ENCODE data around the gene CFL2.
A peak's percentile ranks its signal among the peaks of the same experiment; 100 is the strongest.
"Not testable (repeated sequence)": the region's sequence is repeated elsewhere in the genome, so short reads cannot be mapped to it uniquely, and the experiment has no call there.

The CFL2 gene

GRCh38 chr14:34714320-34715126 is at the start of gene CFL2:
CFL2 (minus strand) TSS chr14:34714593; CDS start chr14:34714540, 53 bp downstream.
- peak; percentile 80 for DNase-seq

GRCh38 chr14:34755215-34755614 is 40.8 kb upstream of the CFL2 start:
- DNase-seq: no peak

GRCh38 chr14:34754687-34755086 is 40.3 kb upstream of the CFL2 start:
- DNase-seq: no peak

- DNase-seq: no peak
These were observed 36.3 kb upstream of the CFL2 start for GRCh38 chr14:34750670-34751069.

- no peak for DNase-seq
These were observed 35.8 kb upstream of the CFL2 start for GRCh38 chr14:34750233-34750632.

- DNase-seq: no peak
These were observed 35.0 kb upstream of the CFL2 start for GRCh38 chr14:34749408-34749807.

- DNase-seq: no peak
These were observed 28.1 kb upstream of the CFL2 start for GRCh38 chr14:34742270-34743115.

GRCh38 chr14:34741840-34742239 is 27.4 kb upstream of the CFL2 start:
- DNase-seq: no peak

GRCh38 chr14:34740139-34740538 is 25.7 kb upstream of the CFL2 start:
- DNase-seq: not testable (repeated sequence)

GRCh38 chr14:34737079-34737478 is 22.7 kb upstream of the CFL2 start:
- not testable (repeated sequence) for DNase-seq

GRCh38 chr14:34733245-34733644 is 18.9 kb upstream of the CFL2 start:
- no peak for DNase-seq

GRCh38 chr14:34732802-34733201 is 18.4 kb upstream of the CFL2 start:
- DNase-seq: no peak

- DNase-seq: no peak
These were observed 9.5 kb upstream of the CFL2 start for GRCh38 chr14:34723867-34724266.

- peak; percentile 77 for DNase-seq
These were observed 8.5 kb upstream of the CFL2 start for GRCh38 chr14:34722723-34723545.

- DNase-seq: no peak
These were observed 6.7 kb upstream of the CFL2 start for GRCh38 chr14:34721129-34721528.

- no peak for DNase-seq
These were observed 4.4 kb upstream of the CFL2 start for GRCh38 chr14:34718750-34719304.

- no peak for DNase-seq
These were observed 902 bp upstream of the CFL2 start for GRCh38 chr14:34715127-34715863.

- DNase-seq: no peak
These were observed 593 bp downstream of the CFL2 start for GRCh38 chr14:34713681-34714319.

- DNase-seq: no peak
These were observed 1.2 kb downstream of the CFL2 start for GRCh38 chr14:34713122-34713680.

- no peak for DNase-seq
These were observed 2.3 kb downstream of the CFL2 start for GRCh38 chr14:34711796-34712712.
